ENCODE results near the gene POU2AF3.

The POU2AF3 gene

GRCh38 chr11:111330234-111330893 lies 32.0 kb downstream of the POU2AF3 start:
- Histone ChIP-seq H3K27ac (ENCODE audit: low read depth, low read length) (no peak overlapping the region), H3K36me3 (ENCODE audit: insufficient read depth, low read length) (no peaks in the 10 kb centered on the region), H3K4me3 (ENCODE audit: low read length) (no peak overlapping the region), H3K4me1 (ENCODE audit: insufficient read depth, low read length) (no peaks in the 10 kb centered on the region; the same call in 1 of the 2 replicates), H3K27me3 (ENCODE audit: insufficient read depth, low read length) (no peaks in the 10 kb centered on the region), H3K9ac (ENCODE audit: low read depth, low read length) (no peak overlapping the region), H3K9me3 (ENCODE audit: insufficient read depth, low read depth, low read length) (no peaks in the 10 kb centered on the region)
- 96% methylated on average over 2 of the region's 2 CpGs for WGBS

GRCh38 chr11:111331711-111332479 lies 33.5 kb downstream of the POU2AF3 start:
- Histone ChIP-seq H3K27me3 (ENCODE audit: insufficient read depth, low read length) (no peaks in the 10 kb centered on the region), H3K4me3 (ENCODE audit: low read length) (no peak overlapping the region), H3K4me1 (ENCODE audit: insufficient read depth, low read length) (peaks cover 10% of the 10 kb centered on the region), H3K36me3 (ENCODE audit: insufficient read depth, low read length) (no peaks in the 10 kb centered on the region), H3K9ac (ENCODE audit: low read depth, low read length) (no peak overlapping the region), H3K27ac (ENCODE audit: low read depth, low read length) (no peak overlapping the region), H3K9me3 (ENCODE audit: insufficient read depth, low read depth, low read length) (no peaks in the 10 kb centered on the region)
- WGBS = 94% methylated on average over 4 of the region's 4 CpGs

GRCh38 chr11:111334532-111335502 lies 36.5 kb downstream of the POU2AF3 start:
- Histone ChIP-seq H3K4me3 (ENCODE audit: low read length) (no peak overlapping the region), H3K27ac (ENCODE audit: low read depth, low read length) (no peak overlapping the region), H3K4me1 (ENCODE audit: insufficient read depth, low read length) (peaks cover 12% of the 10 kb centered on the region), H3K9me3 (ENCODE audit: insufficient read depth, low read depth, low read length) (peaks cover 5% of the 10 kb centered on the region; the same call in 1 of the 2 replicates), H3K9ac (ENCODE audit: low read depth, low read length) (no peak overlapping the region), H3K36me3 (ENCODE audit: insufficient read depth, low read length) (no peaks in the 10 kb centered on the region), H3K27me3 (ENCODE audit: insufficient read depth, low read length) (no peaks in the 10 kb centered on the region)
- WGBS = 86% methylated on average over 8 of the region's 9 CpGs

GRCh38 chr11:111335549-111335948 lies 37.2 kb downstream of the POU2AF3 start:
- Histone ChIP-seq H3K9ac (ENCODE audit: low read depth, low read length) (no peak overlapping the region), H3K4me1 (ENCODE audit: insufficient read depth, low read length) (peaks cover 12% of the 10 kb centered on the region), H3K27ac (ENCODE audit: low read depth, low read length) (no peak overlapping the region), H3K36me3 (ENCODE audit: insufficient read depth, low read length) (no peaks in the 10 kb centered on the region), H3K27me3 (ENCODE audit: insufficient read depth, low read length) (no peaks in the 10 kb centered on the region), H3K4me3 (ENCODE audit: low read length) (no peak overlapping the region), H3K9me3 (ENCODE audit: insufficient read depth, low read depth, low read length) (peaks cover 12% of the 10 kb centered on the region; the same call in 1 of the 2 replicates)
- 91% methylated on average over 6 of the region's 6 CpGs for WGBS

GRCh38 chr11:111336062-111336461 lies 37.7 kb downstream of the POU2AF3 start:
- Histone ChIP-seq H3K9me3 (ENCODE audit: insufficient read depth, low read depth, low read length) (peaks cover 14% of the 10 kb centered on the region; the same call in 1 of the 2 replicates), H3K4me3 (ENCODE audit: low read length) (no peak overlapping the region), H3K27ac (ENCODE audit: low read depth, low read length) (no peak overlapping the region), H3K27me3 (ENCODE audit: insufficient read depth, low read length) (no peaks in the 10 kb centered on the region), H3K36me3 (ENCODE audit: insufficient read depth, low read length) (no peaks in the 10 kb centered on the region), H3K9ac (ENCODE audit: low read depth, low read length) (no peak overlapping the region), H3K4me1 (ENCODE audit: insufficient read depth, low read length) (peaks cover 12% of the 10 kb centered on the region)
- WGBS = 86% methylated on average over 2 of the region's 4 CpGs

GRCh38 chr11:111336582-111337256 lies 38.4 kb downstream of the POU2AF3 start:
- H3K9me3 ChIP-seq (ENCODE audit: insufficient read depth, low read depth, low read length) = peaks cover 14% of the 10 kb centered on the region; the same call in 1 of the 2 replicates
- H3K27me3 ChIP-seq (ENCODE audit: insufficient read depth, low read length) = no peaks in the 10 kb centered on the region
- no peak overlapping the region for H3K4me3 ChIP-seq (ENCODE audit: low read length)
- H3K9ac ChIP-seq (ENCODE audit: low read depth, low read length) = no peak overlapping the region
- H3K36me3 ChIP-seq (ENCODE audit: insufficient read depth, low read length) = no peaks in the 10 kb centered on the region
- H3K4me1 ChIP-seq (ENCODE audit: insufficient read depth, low read length) = peaks cover 12% of the 10 kb centered on the region
- H3K27ac ChIP-seq (ENCODE audit: low read depth, low read length) = no peak overlapping the region
- 76% methylated on average over 2 of the region's 2 CpGs for WGBS

- Histone ChIP-seq H3K9ac (ENCODE audit: low read depth, low read length) (no peak overlapping the region), H3K27ac (ENCODE audit: low read depth, low read length) (no peak overlapping the region), H3K36me3 (ENCODE audit: insufficient read depth, low read length) (no peaks in the 10 kb centered on the region), H3K27me3 (ENCODE audit: insufficient read depth, low read length) (no peaks in the 10 kb centered on the region), H3K4me3 (ENCODE audit: low read length) (no peak overlapping the region), H3K9me3 (ENCODE audit: insufficient read depth, low read depth, low read length) (peaks cover 14% of the 10 kb centered on the region; the same call in 1 of the 2 replicates), H3K4me1 (ENCODE audit: insufficient read depth, low read length) (peaks cover 12% of the 10 kb centered on the region)
Observed at GRCh38 chr11:111339758-111340388, 41.5 kb downstream of the POU2AF3 start.

GRCh38 chr11:111342329-111342728 lies 44.0 kb downstream of the POU2AF3 start:
- no peaks in the 10 kb centered on the region for H3K27me3 ChIP-seq (ENCODE audit: insufficient read depth, low read length)
- H3K4me3 ChIP-seq (ENCODE audit: low read length) = no peak overlapping the region
- no peak overlapping the region for H3K9ac ChIP-seq (ENCODE audit: low read depth, low read length)
- no peaks in the 10 kb centered on the region for H3K4me1 ChIP-seq (ENCODE audit: insufficient read depth, low read length)
- peaks cover 14% of the 10 kb centered on the region; the same call in 1 of the 2 replicates for H3K9me3 ChIP-seq (ENCODE audit: insufficient read depth, low read depth, low read length)
- 97% methylated on average over 2 of the region's 3 CpGs for WGBS
- H3K36me3 ChIP-seq (ENCODE audit: insufficient read depth, low read length) = no peaks in the 10 kb centered on the region
- H3K27ac ChIP-seq (ENCODE audit: low read depth, low read length) = no peak overlapping the region

GRCh38 chr11:111344032-111344431 lies 45.7 kb downstream of the POU2AF3 start:
- no peak overlapping the region for H3K4me3 ChIP-seq (ENCODE audit: low read length)

GRCh38 chr11:111347002-111347722 lies 48.8 kb downstream of the POU2AF3 start:
- Histone ChIP-seq H3K27me3 (ENCODE audit: insufficient read depth, low read length) (no peaks in the 10 kb centered on the region), H3K9ac (ENCODE audit: low read depth, low read length) (no peak overlapping the region), H3K4me1 (ENCODE audit: insufficient read depth, low read length) (no peaks in the 10 kb centered on the region), H3K9me3 (ENCODE audit: insufficient read depth, low read depth, low read length) (no peaks in the 10 kb centered on the region), H3K4me3 (ENCODE audit: low read length) (no peak overlapping the region), H3K36me3 (ENCODE audit: insufficient read depth, low read length) (no peaks in the 10 kb centered on the region), H3K27ac (ENCODE audit: low read depth, low read length) (no peak overlapping the region)
- 93% methylated on average over 6 of the region's 6 CpGs for WGBS

More at GRCh38 chr11:111344032-111344431, 45.7 kb downstream of the POU2AF3 start:
- Histone ChIP-seq H3K27me3 (ENCODE audit: insufficient read depth, low read length) (no peaks in the 10 kb centered on the region), H3K27ac (ENCODE audit: low read depth, low read length) (no peak overlapping the region), H3K9ac (ENCODE audit: low read depth, low read length) (no peak overlapping the region), H3K4me1 (ENCODE audit: insufficient read depth, low read length) (no peaks in the 10 kb centered on the region), H3K9me3 (ENCODE audit: insufficient read depth, low read depth, low read length) (peaks cover 14% of the 10 kb centered on the region; the same call in 1 of the 2 replicates), H3K36me3 (ENCODE audit: insufficient read depth, low read length) (no peaks in the 10 kb centered on the region)
- 90% methylated on average over 3 of the region's 3 CpGs for WGBS

All from HUES64 (cell line).